Calu3 (cell line): ENCODE data around the gene MRNIP. TPM values are rescaled to one million over a fixed set of nuclear protein-coding genes. Genes with fewer than 3 reads are reported as not detected.
A peak's percentile ranks its signal among the peaks of the same experiment; 100 is the strongest.

Experiments
- BruUV-seq: library from RNA; stranded (reverse); fragments of 400-500 nt; replicated peaks from 2 replicates; lab custom pipeline; 2021; lab: Mats Ljungman, UMichigan
- CTCF ChIA-PET: fragments of 300-600 bp; sonication (Branson Sonifier 250); formaldehyde crosslinking; loops from one replicate; lab custom pipeline; 2022; ENCODE audit warnings: antibody characterized with exemption; lab: Charles Lee
- DNase-seq: peaks from one replicate; pipeline ENCODE4 v3.0.0; 2022
- H3K27ac Mint-ChIP-seq: one replicate; pipeline ENCODE4 v1.8.0; 2022; ENCODE audit warnings: mixed read lengths; ENCODE audit not compliant: unreplicated experiment
- H3K27me3 Mint-ChIP-seq: one replicate; pipeline ENCODE4 v1.8.0; 2022; ENCODE audit warnings: mixed read lengths; ENCODE audit not compliant: unreplicated experiment
- H3K36me3 Mint-ChIP-seq: one replicate; pipeline ENCODE4 v1.8.0; 2022; ENCODE audit warnings: mild to moderate bottlenecking, moderate library complexity, mixed read lengths; ENCODE audit not compliant: insufficient read depth, unreplicated experiment
- H3K4me1 Mint-ChIP-seq: one replicate; pipeline ENCODE4 v1.8.0; 2022; ENCODE audit warnings: mild to moderate bottlenecking, low read depth, mixed read lengths; ENCODE audit not compliant: unreplicated experiment
- H3K4me3 Mint-ChIP-seq: one replicate; pipeline ENCODE4 v1.8.0; 2022; ENCODE audit warnings: mild to moderate bottlenecking, low read depth, moderate library complexity, mixed read lengths; ENCODE audit not compliant: unreplicated experiment
- H3K9me3 Mint-ChIP-seq: one replicate; pipeline ENCODE4 v1.8.0; 2022; ENCODE audit warnings: low read depth, mixed read lengths; ENCODE audit not compliant: unreplicated experiment
- CTCF ChIP-seq: fragments of 200-600 bp; IDR thresholded peaks from one replicate; pipeline ENCODE4 v1.8.0; 2022; ENCODE audit warnings: antibody characterized with exemption; ENCODE audit not compliant: unreplicated experiment
- intact Hi-C: fragments of 100-400 bp; cut with micrococcal nuclease; formaldehyde crosslinking; loops from one replicate; pipeline ENCODE4 v1.10.0; 2022; ENCODE audit not compliant: unreplicated experiment
- total RNA-seq: library from RNA; stranded (reverse); gene quantifications from 2 replicates; pipeline ENCODE4 v1.2.3, GENCODE V29; 2022

MRNIP gene
- total RNA-seq, 1 experiment from 2014 or later: 47.1 TPM

DNA sequence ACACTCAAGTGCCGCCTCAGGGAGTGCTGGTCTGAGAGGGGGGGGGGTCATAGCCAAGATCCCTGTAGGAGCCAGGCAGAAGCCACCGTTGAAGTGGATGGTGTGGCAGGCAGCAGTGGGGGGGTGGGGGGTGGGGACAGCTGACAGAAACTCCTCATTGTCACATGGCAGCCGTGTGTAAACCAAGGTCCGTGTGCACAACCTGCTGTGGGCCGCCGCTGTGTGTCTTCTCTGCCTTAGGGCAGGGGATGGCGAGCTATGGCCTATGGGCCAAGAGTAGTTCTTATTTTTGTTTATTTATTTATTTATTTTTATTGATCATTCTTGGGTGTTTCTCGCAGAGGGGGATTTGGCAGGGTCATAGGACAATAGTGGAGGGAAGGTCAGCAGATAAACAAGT lies 24.5 kb downstream of the MRNIP start:
- BruUV-seq: no TSS peak
- TF ChIP-seq CTCF: no peak
- DNase-seq: no peak
- no peaks in the 10 kb centered on the region for H3K27me3 Mint-ChIP-seq
- CTCF ChIA-PET: interaction anchor here (0.7 kb wide), 2 partner anchors 12 to 230 kb away, joined by 3 to 4 read pairs; no protein-coding TSS in a partner anchor
- peak overlapping the region; percentile 60 for H3K27ac Mint-ChIP-seq
- H3K4me1 Mint-ChIP-seq: peaks cover 53% of the 10 kb centered on the region
- H3K4me3 Mint-ChIP-seq: no peak overlapping the region
- H3K36me3 Mint-ChIP-seq: peaks cover 96% of the 10 kb centered on the region
- H3K9me3 Mint-ChIP-seq: no peaks in the 10 kb centered on the region
- intact Hi-C loops: no loop called here

GRCh38 chr5:179833709-179834070 lies 24.9 kb downstream of the MRNIP start:
- Mint-ChIP-seq H3K9me3 (no peaks in the 10 kb centered on the region), H3K27me3 (no peaks in the 10 kb centered on the region), H3K4me1 (peaks cover 58% of the 10 kb centered on the region), H3K36me3 (peaks cover 96% of the 10 kb centered on the region), H3K27ac (peak overlapping the region; percentile 60), H3K4me3 (peak overlapping the region; percentile 43)
- no peak for TF ChIP-seq CTCF
- CTCF ChIA-PET: interaction anchor here (0.7 kb wide), 1 partner anchor 12 kb away, joined by 3 read pairs; no protein-coding TSS in a partner anchor
- intact Hi-C loops: no loop called here
- BruUV-seq: no TSS peak
- no peak for DNase-seq

GRCh38 chr5:179833056-179833708 lies 25.4 kb downstream of the MRNIP start:
- no peak for TF ChIP-seq CTCF
- Mint-ChIP-seq H3K4me3 (peak overlapping the region; percentile 43), H3K36me3 (peaks cover 96% of the 10 kb centered on the region), H3K9me3 (no peaks in the 10 kb centered on the region), H3K4me1 (peaks cover 63% of the 10 kb centered on the region), H3K27me3 (no peaks in the 10 kb centered on the region), H3K27ac (peak overlapping the region; percentile 60)
- intact Hi-C loops: no loop called here
- BruUV-seq: no TSS peak
- CTCF ChIA-PET: interaction anchor here (0.7 to 1.2 kb wide), 2 partner anchors 11 to 69 kb away, joined by 3 read pairs; no protein-coding TSS in a partner anchor
- DNase-seq: no peak

- no peak for TF ChIP-seq CTCF
- peaks cover 70% of the 10 kb centered on the region for H3K4me1 Mint-ChIP-seq
- peak overlapping the region; percentile 45 for H3K4me3 Mint-ChIP-seq
- CTCF ChIA-PET: interaction anchor here (1.2 kb wide), 1 partner anchor 69 kb away, joined by 3 read pairs; no protein-coding TSS in a partner anchor
- peak overlapping the region; percentile 60 for H3K27ac Mint-ChIP-seq
- DNase-seq: no peak
- H3K9me3 Mint-ChIP-seq: no peaks in the 10 kb centered on the region
- BruUV-seq: no TSS peak
- H3K36me3 Mint-ChIP-seq: peaks cover 96% of the 10 kb centered on the region
- H3K27me3 Mint-ChIP-seq: no peaks in the 10 kb centered on the region
- intact Hi-C loops: no loop called here
These were observed 26.4 kb downstream of the MRNIP start for GRCh38 chr5:179832039-179832745.
